Upper lobe of right lung (tissue), 1 donor: ENCODE measurements around the gene FZD7. TPM values are rescaled to one million over a fixed set of nuclear protein-coding genes. Genes with fewer than 3 reads are reported as not detected.

Experiments
- ATAC-seq: fragments of 200-7000 bp; cut with Tn5 transposase; one replicate; pipeline ENCODE4 v1.9.1; 2020; ENCODE audit warnings: mild to moderate bottlenecking, moderate library complexity
- DNase-seq: peaks from one replicate; pipeline ENCODE4 v3.0.0-alpha.2; 2020
- H3K27ac ChIP-seq: fragments of 200-600 bp; one replicate; pipeline ENCODE4 v1.8.0; 2022
- H3K27me3 ChIP-seq: fragments of 200-600 bp; one replicate; pipeline ENCODE4 v1.8.0; 2022; ENCODE audit warnings: mild to moderate bottlenecking
- H3K36me3 ChIP-seq: fragments of 200-600 bp; one replicate; pipeline ENCODE4 v1.8.0; 2022
- H3K4me1 ChIP-seq: fragments of 200-600 bp; one replicate; pipeline ENCODE4 v1.8.0; 2022
- H3K4me3 ChIP-seq: fragments of 200-600 bp; one replicate; pipeline ENCODE4 v1.8.0; 2022; ENCODE audit warnings: mild to moderate bottlenecking
- H3K9me3 ChIP-seq: fragments of 200-600 bp; one replicate; pipeline ENCODE4 v1.8.0; 2022
- intact Hi-C: fragments of 100-400 bp; cut with DNase I; formaldehyde crosslinking; loops from one replicate; pipeline ENCODE4 v1.11.0; 2022
- total RNA-seq: library from RNA; stranded (reverse); fragmentation: NEBNext Ultra II Directional; extraction: Animal tissue kit (Norgen Biotek cat#: 25700); gene quantifications from one replicate; pipeline ENCODE4 v1.2.1, GENCODE V29; 2021
- TF ChIP-seq, protein P1 (sequence below): fragments of 200-600 bp; IDR thresholded peaks from one replicate; pipeline ENCODE4 v1.8.0; 2022; ENCODE audit warnings: antibody characterized with exemption
- donor health status: DM: no; HTN: yes; CAD: no; lungs with severe emphysema.

The FZD7 gene
- total RNA-seq, 1 donor from 2014 or later, result 13.6 TPM

DNA sequence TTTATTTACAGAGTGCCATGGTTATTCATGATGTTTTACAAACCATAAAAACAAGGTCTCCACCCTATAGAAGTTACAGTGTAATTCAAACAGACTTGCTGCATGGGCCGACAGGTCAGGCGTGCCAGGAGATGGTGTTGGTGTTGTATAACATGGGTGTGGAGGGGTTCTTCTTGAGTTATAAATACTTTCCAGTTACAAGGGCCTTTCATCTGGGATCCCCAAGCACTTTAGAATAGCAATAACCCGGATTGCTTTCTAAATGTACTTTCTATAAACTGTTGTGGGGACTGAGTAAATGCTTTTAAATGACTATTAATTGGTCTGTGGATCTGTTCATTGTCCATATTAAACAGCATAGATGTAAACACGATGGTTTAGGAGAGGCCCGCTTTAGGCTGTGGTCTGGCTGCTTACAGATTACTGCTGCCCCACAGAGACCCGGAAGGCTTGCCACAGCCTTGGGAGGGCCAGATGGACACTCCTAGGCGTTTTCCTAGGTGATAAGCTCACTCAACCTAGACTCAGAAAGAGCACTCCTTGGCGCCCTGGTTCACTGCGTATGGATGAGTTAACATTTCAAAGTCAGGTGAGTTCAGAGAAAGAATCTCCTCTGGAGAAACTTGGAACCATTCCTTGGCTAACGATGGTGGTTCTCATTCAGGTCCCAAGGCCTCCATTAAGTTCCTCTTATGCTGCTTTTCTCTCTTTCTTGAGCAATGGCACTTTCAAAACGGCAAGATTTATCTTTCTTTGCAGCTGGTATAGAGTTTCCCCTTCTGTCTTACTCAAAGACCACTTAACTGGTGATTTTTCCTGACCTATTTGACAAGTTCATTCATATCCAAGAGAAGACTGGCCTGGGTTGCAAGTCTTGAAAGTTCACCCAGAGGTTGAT is 35.8 kb downstream of the FZD7 start:
- H3K27me3 ChIP-seq, result no peaks in the 10 kb centered on the region
- no peak for ATAC-seq
- H3K4me1 ChIP-seq, result peaks cover 4% of the 10 kb centered on the region
- no peak overlapping the region for H3K27ac ChIP-seq
- intact Hi-C loops, result no loop called here
- H3K9me3 ChIP-seq, result no peaks in the 10 kb centered on the region
- H3K36me3 ChIP-seq, result no peaks in the 10 kb centered on the region
- TF ChIP-seq, protein P1, sequence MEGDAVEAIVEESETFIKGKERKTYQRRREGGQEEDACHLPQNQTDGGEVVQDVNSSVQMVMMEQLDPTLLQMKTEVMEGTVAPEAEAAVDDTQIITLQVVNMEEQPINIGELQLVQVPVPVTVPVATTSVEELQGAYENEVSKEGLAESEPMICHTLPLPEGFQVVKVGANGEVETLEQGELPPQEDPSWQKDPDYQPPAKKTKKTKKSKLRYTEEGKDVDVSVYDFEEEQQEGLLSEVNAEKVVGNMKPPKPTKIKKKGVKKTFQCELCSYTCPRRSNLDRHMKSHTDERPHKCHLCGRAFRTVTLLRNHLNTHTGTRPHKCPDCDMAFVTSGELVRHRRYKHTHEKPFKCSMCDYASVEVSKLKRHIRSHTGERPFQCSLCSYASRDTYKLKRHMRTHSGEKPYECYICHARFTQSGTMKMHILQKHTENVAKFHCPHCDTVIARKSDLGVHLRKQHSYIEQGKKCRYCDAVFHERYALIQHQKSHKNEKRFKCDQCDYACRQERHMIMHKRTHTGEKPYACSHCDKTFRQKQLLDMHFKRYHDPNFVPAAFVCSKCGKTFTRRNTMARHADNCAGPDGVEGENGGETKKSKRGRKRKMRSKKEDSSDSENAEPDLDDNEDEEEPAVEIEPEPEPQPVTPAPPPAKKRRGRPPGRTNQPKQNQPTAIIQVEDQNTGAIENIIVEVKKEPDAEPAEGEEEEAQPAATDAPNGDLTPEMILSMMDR, result no peak
- DNase-seq, result no peak
- H3K4me3 ChIP-seq, result no peak overlapping the region

DNA sequence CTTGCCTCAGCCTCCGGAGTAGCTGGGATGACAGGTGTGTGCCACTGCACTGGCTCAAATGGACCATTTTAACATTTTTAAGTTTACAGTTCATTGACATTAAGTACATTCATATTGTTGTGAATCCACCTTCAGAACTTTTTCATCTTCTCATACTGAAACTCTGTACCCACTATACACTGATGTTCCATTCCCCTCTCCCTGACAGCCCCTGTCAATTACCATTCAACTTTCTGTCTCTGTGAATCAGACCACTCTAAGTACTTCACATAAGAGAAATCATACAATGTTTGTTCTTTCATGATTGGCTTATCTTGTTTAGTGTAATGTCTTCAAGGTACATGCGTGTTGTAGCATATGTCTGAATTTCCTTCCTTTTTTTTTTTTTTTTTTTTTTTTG is 37.5 kb downstream of the FZD7 start:
- DNase-seq (no peak), ATAC-seq (no peak)
- TF ChIP-seq, protein P1, result no peak
- Histone ChIP-seq H3K4me1 (no peaks in the 10 kb centered on the region), H3K4me3 (no peak overlapping the region), H3K27ac (no peak overlapping the region), H3K9me3 (no peaks in the 10 kb centered on the region), H3K36me3 (no peaks in the 10 kb centered on the region), H3K27me3 (no peaks in the 10 kb centered on the region)
- intact Hi-C loops, result no loop called here

DNA sequence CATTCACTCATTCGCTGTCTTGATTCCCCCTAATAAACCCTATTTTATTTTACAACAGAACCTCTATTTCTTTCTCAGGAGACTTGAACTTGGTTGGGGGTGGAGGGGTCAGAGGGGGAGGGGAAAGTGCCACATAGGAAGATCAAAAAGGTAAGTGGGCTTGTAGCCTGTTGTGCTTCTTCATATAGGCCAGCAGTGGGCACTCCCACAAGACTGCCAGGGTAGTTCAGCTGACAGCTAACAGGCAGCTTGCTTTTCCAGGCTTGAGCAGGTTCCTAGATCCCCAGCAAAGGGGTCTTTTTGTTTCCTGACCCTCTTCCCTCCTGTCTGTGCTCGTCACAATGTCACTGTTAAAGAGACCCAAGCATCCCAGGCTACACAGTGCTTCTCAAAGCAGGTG is 38.6 kb downstream of the FZD7 start:
- no peaks in the 10 kb centered on the region for H3K36me3 ChIP-seq
- DNase-seq (no peak), ATAC-seq (no peak)
- TF ChIP-seq, protein P1, result no peak
- intact Hi-C loops, result no loop called here
- H3K27ac ChIP-seq, result no peak overlapping the region
- H3K27me3 ChIP-seq, result no peaks in the 10 kb centered on the region
- H3K4me3 ChIP-seq, result no peak overlapping the region
- no peaks in the 10 kb centered on the region for H3K4me1 ChIP-seq
- H3K9me3 ChIP-seq, result no peaks in the 10 kb centered on the region

DNA sequence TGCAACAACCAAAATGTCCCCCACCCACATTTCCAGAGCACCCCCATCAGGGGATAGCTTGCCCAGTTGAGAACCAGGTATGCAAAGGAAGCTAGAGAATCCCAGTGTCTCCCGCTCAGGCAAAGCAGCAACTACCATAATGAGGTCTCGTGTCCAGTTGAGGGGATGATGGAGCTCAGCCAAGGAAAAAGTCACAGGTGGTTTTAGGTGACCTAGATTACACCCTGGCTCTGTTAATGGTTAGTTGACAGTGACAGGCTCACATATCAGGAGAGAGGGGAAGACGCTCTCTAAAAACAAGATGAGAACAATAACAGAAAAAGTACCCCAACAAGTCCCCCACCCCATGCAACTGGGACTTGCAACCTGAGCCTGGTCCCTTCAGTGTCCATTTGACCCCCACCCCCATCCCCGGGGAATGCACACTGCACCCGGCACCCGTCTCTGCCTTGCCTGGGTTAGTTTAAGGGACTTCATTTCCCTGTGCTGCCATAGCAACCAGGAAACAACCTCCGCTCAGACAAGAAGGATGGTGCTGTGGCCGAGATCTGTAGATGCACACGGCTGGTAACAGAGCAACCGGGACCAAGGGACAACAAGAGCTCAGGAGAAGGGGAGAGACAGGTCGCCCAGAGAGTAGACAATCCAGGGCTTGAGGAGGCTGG is 39.2 kb downstream of the FZD7 start, which contains the start of gene KIAA2012:
TSS of gene KIAA2012 (plus strand) at position 519 of the 665 bp plus-strand sequence. CDS start 373 bp downstream, outside the sequence.
- H3K4me1 ChIP-seq, result no peaks in the 10 kb centered on the region
- ATAC-seq (no peak), DNase-seq (no peak)
- H3K27me3 ChIP-seq, result no peaks in the 10 kb centered on the region
- H3K27ac ChIP-seq, result no peak within 1 kb of the TSS
- H3K9me3 ChIP-seq, result no peaks in the 10 kb centered on the region
- intact Hi-C loops, result no loop called here
- no peaks in the 10 kb centered on the region for H3K36me3 ChIP-seq
- no peak within 1 kb of the TSS for H3K4me3 ChIP-seq
- TF ChIP-seq, protein P1, result no peak

DNA sequence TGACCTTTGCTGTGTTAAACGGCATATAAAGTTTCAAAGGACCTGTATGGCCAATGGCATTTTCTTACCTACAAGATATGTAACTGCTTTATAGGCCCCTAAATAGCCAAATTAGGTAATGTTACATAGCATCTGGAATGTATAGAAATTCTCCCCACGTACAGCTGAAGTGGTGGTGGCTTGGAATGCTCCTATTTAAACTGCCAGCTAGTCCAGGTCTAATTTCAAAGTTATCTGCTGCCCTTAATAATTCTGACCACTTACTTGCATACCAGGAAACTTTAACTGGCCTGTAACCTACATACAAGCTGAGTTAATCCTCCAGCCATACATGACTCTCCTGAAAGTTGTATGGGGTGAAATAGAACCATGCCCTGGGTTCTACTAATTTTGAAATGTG is 40.7 kb downstream of the FZD7 start:
- intact Hi-C loops, result no loop called here
- H3K27ac ChIP-seq, result no peak overlapping the region
- DNase-seq, result no peak
- H3K4me1 ChIP-seq, result no peaks in the 10 kb centered on the region
- TF ChIP-seq, protein P1, result no peak
- no peaks in the 10 kb centered on the region for H3K27me3 ChIP-seq
- no peaks in the 10 kb centered on the region for H3K9me3 ChIP-seq
- no peak overlapping the region for H3K4me3 ChIP-seq
- ATAC-seq, result no peak
- H3K36me3 ChIP-seq, result no peaks in the 10 kb centered on the region
